Germinal center (tissue), 1 donor: ENCODE data around the gene GJA5.

Source experiments
- DNase-seq: peaks from one replicate; pipeline ENCODE4 v3.0.0; 2012; ENCODE audit warnings: mixed read lengths, low spot score

The GJA5 gene

DNA sequence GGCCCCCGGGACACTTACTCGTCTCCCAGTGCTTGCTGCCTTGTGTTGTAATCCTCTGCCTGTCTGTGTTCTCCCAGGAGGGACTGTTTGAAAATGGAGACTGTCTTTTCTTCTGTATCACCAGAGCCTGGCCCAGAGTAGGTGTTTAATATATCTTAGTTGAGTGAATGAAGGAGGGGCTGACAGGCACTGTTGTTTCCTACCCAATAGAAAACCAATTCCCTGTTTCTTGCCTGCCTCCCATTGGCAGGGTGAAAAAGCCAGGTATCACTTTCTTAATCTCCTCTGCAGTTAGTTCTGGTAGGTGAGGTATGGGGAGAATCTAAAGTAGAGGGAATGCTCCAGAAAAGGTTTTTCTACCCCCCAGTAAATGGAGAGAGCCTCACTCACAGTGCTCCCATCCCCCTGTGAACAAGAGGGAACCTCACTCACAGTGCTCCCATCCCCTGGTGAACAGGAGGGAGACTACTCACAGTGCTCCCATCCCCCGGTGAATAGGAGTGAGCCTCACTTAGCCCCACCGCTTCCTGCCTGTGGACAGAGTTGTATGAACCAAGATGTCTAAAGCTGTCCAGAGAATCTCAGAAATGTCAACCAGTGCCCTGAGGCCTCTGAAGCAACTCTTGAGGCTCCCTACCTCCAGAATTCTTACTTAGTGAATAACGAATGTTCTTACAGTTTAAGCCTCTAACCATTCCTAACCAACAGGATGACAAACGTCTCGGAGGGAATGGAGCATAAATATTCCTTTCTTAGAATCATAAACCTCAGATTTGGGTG lies at the start of gene GJA5:
Gene GJA5, minus strand, starts transcription at position 122 of the 780 bp plus-strand sequence. CDS start 1,364 bp downstream, outside the sequence.
- no peak for DNase-seq

DNA sequence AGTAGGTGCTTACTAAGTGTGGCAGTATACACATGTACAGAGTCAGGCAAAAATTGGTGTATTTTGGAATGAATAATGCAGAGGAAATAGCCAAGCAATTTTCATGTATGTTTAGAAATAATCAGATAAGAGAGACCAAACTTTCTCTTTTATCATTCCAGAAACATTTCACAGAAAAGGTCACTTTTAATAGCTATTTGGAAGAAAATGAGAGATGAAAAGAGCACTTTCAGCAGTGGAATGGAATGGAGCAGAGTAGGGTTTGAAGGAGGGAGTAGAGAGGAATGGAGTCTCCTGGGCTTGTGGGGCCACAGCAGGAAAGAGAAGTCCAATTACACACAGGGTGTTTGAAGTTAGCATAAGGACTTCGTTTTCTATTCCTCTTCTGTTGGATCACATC lies 48.8 kb upstream of the GJA5 start:
- no peak for DNase-seq

DNA sequence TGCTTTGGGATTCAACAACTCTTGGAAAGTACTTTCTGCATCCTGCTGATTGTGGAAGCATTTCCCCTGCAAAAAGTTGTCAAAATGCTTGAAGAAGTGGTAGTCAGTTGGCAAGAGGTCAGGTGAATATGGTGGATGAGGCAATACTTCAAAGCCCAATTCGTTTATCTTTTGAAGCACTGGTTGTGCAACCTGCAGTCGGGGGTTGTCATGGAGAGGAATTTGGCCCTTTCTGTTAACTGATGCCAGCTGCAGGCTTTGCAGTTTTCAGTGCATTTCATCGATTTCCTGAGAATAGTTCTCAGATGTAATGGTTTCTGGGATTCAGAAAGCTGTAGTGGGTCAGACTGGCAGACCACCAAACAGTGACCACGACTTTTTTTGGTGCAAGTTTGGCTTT lies 47.6 kb upstream of the GJA5 start:
- no peak for DNase-seq

- DNase-seq = no peak
Observed at GRCh38 chr1:147807405-147807804, 47.0 kb upstream of the GJA5 start.

DNA sequence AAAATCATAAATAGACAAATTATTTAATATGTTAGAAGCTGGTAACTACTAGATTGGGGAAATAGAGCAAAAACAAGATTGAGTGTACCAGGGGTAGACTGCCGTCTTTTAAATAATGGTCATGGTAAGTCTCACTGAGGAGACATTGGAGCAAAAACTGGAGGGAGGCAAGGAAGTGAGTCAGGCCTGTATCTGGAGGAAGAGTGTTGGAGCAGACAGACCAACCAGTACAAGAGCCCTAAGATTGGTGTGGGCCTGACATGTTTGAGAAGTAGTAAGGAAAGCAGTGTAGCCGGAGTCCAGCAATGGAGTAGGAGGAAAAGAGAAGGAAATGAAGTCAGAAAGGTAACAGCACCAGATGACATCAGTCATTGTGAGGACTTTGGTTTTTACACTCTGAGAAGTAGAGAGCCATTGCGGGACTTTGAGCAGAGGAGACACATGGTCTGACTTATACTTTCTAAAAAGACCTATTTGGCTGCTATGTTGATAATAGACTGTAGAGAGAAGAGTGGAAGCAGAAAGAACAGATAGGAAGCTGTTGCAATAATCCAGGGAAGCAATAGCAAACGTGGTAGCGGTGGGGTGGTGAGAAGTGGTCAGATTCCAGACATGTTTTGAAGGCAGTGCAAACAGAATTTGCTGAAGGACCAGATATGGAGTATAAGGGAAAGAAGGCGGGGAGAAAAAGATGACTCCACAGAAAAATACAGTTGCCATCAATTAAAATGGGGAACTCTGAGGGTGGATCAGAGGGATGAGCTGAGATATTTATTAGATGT lies 44.7 kb upstream of the GJA5 start:
- DNase-seq = no peak

DNA sequence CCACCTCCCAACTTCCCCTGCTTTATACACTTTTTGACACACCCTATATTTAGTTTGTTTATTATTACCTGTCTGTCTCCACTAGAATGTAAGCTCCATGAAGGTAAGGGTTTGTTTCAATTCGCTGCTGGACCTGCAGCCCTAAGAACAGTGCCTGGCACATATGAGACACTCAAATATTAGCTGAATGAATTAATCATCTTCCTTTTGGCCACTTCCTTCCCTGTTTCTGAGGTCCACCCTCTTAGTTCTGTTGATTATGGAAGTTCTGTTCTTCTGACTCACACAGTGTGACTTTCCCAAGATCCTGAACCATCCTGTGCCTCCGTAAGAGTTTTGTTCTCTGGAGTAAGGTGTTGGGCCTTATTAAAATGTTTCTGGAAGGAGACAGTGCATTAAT lies 40.4 kb upstream of the GJA5 start:
- DNase-seq = no peak

- DNase-seq = no peak
Observed at GRCh38 chr1:147798731-147799130, 38.3 kb upstream of the GJA5 start.

GRCh38 chr1:147794570-147794969 lies 34.2 kb upstream of the GJA5 start:
- no peak for DNase-seq

GRCh38 chr1:147791876-147792275 lies 31.5 kb upstream of the GJA5 start:
- DNase-seq = no peak

DNA sequence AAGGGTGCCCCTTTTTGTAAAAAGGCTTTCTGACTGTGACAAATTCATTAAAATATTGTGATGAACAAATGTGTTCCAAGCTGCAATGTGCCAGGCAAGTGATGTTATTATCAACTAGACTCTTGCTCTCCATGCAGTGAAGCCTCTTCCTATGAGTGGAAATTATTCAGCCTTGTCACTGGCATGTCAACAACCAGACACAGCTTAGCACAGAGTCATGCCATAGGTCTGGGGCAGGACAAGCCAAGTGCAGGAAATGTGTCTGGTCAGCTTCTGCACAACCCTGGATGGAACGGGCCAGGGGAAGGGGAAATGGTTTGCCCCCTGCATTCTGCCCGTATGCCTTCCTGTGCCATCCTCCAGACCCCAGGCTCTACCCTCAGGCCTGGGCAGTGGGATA lies 27.4 kb upstream of the GJA5 start:
- no peak for DNase-seq

DNA sequence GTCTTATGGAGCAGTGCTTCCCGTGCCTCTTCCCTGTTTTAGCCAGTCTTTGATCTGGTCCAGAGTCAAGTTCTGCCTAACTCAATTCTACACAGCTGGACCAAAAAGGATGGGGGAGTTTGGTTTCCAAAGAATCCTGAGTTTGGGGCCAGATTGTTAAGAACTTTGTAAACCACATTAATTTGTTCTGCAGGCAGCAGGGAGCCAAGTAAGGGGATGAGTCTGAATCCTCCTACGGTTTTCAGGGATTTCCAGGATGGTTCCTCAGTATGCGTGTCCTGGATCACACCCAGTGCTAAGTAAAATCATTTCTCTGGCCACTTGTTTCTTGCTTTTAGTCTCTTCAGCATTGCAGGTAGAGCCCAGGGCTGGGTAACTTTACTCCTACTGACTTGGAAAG lies 26.1 kb upstream of the GJA5 start:
- DNase-seq = no peak

GRCh38 chr1:147785794-147786506 lies 25.5 kb upstream of the GJA5 start:
- DNase-seq = no peak

- DNase-seq = no peak
Observed at GRCh38 chr1:147784941-147785340, 24.5 kb upstream of the GJA5 start.

- no peak for DNase-seq
Observed at GRCh38 chr1:147781056-147781471, 20.7 kb upstream of the GJA5 start.

DNA sequence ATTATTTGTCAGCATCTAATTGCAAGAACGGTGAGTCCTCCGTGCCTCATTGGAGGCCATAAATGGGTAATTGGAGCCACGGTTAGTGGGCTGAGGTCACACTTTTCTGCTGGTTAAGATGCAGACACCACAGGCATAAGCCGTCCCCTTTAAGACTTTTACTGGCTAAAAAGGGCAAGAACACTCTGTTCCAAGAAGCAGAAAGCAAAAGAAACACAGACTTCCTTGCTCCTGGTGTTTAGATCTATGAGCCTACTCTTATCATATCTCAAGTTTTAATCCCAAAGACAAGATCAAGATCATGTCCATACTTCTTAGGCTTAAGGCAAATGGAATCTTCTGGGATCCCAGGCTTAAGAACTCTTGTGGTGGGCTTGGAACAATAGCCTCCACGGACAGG lies 17.3 kb upstream of the GJA5 start:
- no peak for DNase-seq

- no peak for DNase-seq
Observed at GRCh38 chr1:147773215-147773715, 12.9 kb upstream of the GJA5 start.

DNA sequence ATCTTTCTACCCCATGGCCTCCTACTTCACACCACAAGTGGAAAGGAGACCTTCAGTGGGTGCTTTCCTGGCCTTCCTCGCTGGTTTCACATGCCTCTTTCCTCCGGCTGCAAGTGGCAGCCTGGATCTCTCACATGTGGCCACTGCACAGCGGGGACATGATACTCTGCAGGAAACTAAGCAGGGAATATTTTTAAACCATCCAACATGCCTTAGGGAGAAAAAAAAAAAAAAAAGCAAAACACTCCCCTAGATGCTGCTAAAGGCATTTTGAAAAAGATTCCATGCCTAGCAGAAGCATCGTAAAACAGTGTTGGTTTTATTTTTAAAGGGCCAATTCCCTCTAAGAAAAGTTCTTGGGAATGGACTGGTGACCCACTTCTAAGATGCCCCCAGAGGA lies 12.2 kb upstream of the GJA5 start:
- DNase-seq = no peak

DNA sequence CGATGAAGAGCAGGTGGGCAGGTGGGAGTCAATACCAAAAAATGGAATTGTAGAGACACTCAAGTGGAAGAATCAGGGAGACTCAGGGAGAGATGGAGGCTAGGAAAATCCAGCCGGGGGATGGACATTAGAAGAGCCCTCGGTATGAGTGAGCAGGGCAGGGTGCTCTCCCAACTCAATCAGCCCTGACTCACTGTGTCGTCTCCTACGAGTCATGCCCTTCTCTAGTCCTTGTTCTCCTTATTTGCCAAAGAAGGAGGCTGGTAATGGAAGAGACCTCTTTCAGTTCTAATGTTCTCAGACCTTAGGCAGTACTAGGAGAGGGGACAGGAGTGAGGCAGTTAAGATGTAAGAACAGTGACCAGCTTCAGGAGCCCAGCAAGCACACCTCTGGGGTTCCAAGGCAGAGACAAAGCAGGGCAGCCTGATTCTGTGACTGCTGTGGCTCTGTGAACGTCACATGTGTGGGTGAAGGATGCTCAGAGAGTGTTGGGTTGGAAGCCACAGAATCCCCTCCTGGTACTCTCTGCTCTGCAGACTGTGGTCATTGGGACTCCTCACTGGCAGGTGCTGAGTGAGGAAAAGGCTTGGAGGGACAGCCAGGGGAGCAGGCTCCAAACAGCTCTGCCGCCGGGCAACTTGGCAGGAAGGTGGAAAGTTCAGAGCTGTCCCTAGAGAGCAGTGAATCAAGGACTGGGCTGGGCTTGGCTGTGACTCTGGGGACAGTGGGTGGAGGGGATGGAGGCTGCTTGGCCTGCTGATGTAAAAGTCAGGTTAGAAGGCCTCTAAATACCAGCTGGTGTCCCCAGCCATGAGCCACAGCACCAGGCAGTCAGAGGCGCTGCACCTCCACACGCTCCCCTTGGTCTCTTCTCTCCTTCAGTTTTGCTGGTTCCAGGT lies 11.1 kb upstream of the GJA5 start:
- DNase-seq = no peak

GRCh38 chr1:147769106-147769505 lies 8.7 kb upstream of the GJA5 start:
- DNase-seq = no peak

GRCh38 chr1:147768582-147768981 lies 8.2 kb upstream of the GJA5 start:
- no peak for DNase-seq

GRCh38 chr1:147768101-147768500 lies 7.7 kb upstream of the GJA5 start:
- DNase-seq = no peak
